ENCODE results near the gene SLFN12L.
"Not testable (repeated sequence)": the region's sequence is repeated elsewhere in the genome, so short reads cannot be mapped to it uniquely, and the experiment has no call there.

SLFN12L gene

DNA sequence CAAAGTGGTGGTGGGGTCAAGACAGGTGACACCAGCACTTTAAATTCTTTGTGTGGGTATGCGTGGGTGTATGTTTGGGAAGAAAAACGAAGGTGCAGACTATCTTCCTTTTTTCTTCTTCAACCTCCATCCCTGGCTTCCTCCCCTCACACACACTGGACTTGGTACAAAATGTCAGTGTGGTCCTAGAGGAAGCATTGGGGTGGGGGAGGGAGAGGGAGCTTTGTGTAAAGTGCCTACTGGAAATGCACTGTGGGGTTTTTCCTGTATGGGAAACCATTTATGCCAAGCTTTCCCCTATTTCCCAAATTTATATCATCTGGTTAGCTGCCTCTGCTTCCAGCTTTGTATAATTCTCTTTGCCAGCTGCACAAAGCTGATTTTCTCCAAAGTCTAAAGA is 44.4 kb downstream of the SLFN12L start:
- DNase-seq = no peak

DNA sequence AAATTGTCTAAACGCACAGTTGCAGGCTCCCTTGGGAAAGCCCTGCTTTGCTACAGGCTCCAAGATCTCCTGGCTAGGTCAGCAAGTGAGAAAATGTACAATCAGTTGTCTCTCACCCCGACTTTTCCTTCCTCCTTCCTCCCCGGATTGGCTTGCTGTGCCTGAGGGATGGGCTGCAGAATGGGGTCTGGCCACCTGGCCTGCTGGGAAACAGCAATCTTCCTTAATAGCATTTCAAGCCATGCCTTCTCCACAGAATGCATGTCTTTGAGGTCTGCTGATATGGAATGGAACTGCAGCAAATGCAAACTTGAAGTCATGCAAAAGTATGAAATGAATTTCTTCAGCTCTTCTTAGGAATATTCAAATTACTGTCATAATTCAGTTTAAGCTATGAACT is 46.1 kb downstream of the SLFN12L start:
- DNase-seq = no peak

DNA sequence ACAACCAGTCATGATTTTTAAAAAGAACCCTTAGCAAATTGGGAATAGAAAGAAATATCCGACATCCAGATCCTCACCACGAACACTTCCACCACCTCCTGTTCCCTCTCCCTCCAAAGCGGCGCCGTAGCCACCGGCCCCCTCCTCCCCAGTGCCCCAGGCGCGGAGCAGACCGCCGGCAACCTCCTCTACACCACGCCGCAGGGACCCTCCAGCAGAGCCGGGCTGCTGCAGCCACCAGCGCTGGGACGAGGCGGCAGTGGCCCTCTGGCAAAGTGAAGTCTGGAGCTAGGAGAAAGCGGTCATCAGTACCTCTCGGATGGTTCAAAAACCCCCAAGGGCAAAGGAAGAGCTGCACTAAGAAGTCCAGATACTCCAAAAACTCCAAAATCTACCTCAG is 47.5 kb downstream of the SLFN12L start:
- DNase-seq = no peak

DNA sequence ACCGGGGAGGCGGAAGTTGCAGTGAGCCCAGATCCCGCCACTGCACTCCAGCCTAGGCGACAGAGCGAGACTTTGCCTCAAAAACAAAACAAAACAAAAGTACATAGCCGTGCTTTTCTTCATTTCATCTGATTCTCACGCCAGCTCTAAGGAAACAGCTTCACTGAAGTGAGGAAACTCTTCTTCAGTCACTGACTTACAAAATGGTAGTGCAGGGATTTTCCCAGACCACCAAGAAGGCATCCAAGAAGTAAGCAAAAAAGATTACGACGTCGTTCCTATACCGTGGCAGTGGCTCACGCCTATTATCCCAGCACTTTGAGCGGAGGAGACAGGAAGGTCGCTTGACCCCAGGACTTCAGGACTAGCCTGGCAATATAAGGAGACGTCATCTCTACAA is 48.5 kb downstream of the SLFN12L start:
- DNase-seq = no peak

DNA sequence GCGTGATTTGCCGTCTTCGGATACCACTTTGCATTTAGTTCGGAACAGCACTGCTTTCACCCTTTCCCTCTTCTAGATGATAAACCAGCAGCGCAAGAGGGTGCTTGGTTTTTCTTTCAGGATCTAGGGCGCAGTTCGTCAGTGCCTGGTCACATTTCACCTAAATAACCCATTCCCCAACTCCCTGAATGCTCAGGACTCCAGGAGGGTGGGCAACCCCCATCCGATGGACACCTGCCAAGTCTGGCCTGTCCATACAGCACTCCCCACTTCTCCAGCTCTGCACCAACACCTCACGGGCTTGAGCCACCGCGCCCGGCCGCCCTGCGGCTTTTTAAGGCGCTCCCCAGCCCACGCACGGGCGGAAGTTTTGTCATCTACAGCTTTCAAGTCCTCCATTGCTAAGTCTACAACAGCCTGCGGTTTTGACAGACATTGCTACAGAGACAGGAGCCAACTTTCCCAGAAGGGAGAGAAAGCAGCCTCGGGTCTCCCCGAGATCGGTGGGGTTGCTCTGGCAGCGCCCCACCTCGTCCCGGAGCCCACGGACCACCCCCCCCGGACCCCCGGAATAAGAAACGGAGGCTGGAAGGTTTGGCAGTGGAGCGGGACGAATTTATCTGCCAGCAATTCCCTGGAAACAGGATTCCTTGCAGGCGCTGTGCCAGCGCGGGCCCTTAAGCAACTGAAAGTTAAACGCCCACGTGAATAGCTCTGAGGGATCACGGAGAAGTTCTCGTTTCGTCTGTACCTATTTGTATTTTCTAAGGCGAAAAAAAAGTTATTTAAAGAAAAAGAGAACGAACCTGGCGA is 50.4 kb downstream of the SLFN12L start:
- DNase-seq = peak; percentile 73 to 76

DNA sequence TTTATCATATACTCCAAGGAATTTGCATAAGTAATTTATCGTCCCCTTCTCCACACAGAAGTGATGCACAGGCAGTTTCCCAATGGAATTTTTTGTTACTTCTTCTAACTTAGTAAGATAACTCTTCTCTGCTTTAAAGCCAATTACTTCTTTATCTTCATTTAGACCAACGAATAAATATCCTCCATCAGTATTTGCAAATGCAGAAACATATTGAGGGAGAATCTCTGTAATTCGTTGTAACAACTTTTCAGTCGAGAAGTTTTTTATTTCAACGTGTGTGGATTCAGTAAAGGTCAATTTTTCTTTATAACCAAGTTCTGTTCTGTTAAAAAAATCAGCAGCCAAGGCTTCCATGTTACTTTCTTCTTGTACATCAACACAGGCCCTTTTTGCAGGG is 58.2 kb downstream of the SLFN12L start:
- DNase-seq = no peak

DNA sequence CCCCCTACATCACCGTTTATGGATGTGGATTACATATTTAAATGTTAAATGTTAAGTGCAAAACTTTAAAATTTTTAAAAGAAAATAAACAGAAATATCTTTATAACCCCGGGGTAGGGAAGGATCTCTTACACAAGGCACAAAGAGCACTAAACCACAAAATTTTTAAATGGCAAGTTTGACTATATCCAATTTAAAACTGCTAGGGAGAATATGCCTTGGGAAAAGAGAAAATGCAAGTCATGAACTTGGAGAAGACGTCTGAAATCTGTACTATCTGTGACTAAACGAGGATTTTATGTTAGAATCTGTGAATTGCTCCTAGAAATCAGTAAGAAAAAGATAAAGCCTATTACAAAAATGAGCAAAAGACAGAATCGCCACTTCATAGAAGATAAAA is 60.2 kb downstream of the SLFN12L start:
- no peak for DNase-seq

DNA sequence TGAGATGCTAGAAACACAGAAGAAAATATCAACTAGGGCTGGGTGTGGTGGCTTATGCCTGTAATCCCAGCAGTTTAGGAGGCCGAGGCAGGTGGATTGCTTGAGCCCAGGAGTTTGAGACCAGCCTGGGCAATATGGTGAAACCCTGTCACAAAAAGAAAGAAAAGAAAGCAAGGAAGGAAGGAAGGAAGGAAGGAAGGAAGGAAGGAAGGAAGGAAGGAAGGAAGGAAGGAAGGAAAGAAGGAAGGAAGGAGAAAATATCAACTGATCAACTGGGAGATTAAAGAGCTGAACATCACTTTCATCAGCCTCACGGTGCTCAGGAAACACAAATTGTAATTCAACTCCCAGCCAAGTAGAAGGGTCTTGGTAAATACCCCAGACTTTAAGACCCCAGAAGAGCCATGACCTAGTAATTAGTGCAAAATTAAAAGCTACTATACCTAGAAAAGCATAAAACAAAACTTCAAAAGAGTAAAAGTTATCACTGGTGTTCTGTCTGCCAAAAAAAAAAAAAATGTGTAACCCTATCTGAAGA is 61.1 kb downstream of the SLFN12L start:
- DNase-seq = no peak

DNA sequence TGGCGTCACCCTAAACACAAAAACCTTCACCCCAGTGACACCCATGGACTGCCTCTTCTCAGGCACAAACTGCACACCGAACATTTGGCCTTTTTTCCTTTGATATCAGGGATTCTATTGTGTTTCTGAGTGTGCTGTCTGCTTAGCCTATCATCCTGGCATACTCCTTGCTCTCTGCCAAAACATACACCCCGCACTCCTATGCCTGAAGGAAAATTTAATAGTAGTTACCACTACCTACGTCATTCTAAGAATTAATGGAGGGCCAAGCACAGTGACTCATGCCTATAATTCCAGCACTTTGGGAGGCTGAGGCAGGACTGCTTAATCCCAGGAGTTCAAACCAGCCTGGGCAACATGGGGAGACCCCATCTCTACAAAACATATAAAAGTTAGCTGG is 69.0 kb downstream of the SLFN12L start:
- no peak for DNase-seq

DNA sequence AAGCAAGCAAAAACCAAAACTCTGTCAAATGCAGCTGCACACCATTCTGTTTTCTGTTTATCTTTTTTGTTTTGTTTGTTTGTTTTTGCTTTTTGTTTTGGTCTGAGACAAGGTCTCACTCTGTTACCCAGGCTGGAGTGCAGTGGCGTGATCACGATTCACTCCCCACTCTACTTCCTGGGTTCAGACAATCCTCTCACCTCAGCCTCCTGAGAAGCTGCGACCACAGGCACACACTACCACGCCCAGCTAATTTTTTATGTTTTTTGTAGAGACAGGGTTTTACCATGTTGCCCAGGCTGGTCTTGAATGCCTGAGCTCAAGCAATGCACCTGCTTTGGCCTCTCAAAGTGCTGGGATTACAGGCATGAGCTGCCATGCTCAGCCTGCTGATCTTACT is 69.7 kb downstream of the SLFN12L start:
- DNase-seq = peak; percentile 42 to 61

DNA sequence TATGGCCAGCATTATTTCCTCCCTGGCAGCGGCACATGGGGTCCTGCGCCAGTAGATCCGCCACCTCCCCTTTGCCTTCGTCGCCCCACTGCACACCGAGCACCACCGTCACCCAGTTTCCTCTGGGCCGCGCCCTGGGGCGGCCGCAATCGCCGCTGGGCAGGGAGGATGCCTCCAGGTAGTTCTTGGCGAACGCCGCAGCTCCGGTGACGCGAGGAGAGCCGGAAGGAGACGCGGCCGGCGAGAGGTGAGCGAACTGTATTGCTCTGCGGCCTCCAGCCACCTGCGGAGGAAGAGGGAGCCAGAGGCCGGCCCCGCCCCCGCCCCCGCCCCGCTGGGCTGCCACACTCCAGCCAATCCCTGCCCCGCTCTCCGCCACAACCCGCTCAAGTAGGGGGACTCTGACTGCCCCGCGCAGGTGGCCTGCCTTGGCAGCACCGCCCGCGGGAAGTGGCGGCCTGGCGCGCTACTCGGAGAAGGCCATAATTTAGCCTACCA is 77.1 kb downstream of the SLFN12L start:
- peak; percentile 79 to 84 for DNase-seq

DNA sequence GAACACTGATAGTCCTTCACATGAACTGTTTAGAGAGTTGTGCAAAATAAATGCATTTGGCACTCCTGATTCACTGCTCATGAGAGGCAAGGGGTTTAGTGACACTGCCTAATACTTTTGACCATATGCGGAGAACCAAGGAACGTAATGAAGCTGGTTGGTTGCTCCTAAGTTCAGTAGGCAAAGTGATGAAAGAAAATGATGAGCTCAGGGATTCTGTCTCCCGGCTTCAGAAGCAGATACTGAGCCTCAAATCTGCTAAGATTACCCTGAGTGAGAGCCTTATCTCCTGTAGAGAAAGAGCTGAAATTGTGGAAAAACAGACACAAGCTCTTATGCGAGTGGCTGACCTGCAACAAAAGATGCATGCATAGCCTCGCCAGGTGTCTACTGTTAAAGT is 83.4 kb downstream of the SLFN12L start:
- not testable (repeated sequence) for DNase-seq

DNA sequence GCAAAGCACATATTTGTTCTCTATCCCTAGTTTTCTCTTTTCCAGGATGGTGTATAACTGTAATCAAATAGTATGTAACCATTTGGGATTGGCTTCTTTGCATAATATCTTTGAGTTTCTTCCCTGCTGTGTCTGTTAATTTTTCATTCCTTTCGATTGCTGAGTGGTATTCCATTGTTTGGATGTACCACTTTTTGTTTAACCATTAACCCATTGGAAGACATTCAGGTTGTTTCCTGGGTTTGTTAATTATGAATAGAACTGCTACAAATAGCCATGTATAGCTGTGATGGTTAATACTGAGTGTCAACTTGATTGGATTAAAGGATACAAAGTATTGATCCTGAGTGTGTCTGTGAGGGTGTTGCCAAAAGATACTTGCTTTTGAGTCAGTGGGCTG is 84.3 kb downstream of the SLFN12L start:
- no peak for DNase-seq

DNA sequence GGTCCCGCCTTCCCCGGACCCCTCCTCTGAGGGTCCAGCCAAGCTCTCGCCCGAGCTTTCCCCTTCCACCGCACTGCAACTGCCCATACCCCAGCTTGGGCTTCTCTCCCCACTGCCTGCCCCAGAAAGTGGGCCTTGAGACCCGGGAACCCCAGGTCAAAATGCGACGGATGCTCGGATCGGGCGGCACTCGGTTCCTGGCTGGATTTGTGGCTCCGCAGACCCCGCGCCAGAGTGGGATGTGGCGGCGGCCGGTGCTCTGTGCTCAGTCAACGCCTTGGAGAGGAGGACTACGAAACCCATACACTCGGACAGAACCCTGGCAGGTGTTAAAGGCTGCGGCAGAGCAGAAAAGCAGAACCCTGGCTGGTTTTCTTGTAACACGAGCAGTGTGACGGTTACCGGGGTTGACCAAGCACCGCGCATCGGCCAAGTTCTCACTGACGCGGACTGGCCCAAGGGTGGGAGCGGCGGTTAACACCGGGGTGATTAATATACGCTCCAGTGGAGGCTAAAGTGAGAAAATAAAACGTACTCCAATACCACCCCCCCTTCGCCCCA is 88.0 kb downstream of the SLFN12L start:
- peak in 1 of 2 donors; percentile 52 for DNase-seq

DNA sequence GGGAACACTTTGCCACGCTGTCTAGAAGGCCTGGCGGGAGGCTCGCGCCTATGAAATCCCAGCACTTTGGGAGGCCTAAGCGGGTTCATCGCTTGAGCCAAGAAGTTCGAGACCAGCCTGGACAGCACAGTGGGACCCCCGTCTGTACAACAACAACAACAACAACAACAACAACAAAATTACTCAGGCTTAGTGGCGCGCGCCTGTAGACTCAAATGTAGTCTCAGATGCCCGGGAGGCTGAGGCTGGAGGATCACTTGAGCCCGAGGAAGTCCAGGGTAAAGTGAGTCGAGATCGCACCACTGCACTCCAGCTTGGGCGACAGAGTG is 88.6 kb downstream of the SLFN12L start:
- DNase-seq = no peak

DNA sequence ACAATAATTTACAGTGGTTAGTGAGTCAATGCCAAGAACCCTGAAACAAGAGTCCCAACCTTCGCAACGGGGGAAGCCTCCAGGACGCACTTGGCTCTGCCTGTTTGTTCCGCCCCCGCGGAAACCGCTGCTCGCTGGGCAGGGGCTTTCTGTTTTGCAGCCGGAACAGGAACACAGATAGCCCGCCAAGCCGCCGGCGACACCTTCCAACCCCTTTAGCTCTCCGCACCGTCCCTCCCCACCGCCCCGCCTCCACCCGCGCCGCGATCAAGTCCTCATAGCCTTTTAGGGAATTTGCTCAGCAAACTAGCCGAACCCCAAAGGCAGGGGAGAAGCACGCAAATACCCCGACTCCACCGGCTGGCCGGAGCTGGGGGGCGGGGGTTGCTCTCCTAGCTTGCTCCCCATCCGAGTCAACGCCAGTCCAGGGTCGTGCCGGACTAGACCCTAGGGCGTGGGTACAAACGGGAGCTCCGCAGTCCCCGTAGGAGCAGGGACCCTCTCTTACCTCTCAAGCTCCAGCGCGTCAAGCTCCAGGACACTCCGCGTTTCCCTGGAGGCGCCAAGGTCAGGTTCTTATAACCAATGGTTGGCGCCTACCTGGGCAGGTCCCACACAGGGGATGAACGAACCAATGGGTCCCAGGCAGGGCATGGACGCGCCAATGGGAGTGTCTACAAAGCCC is 89.1 kb downstream of the SLFN12L start, which contains the start of gene SLFN13:
Gene SLFN13, minus strand, starts transcription at position 553 of the 685 bp plus-strand sequence. CDS start 3,086 bp downstream, outside the sequence.
- DNase-seq = peak; percentile 83 to 84

DNA sequence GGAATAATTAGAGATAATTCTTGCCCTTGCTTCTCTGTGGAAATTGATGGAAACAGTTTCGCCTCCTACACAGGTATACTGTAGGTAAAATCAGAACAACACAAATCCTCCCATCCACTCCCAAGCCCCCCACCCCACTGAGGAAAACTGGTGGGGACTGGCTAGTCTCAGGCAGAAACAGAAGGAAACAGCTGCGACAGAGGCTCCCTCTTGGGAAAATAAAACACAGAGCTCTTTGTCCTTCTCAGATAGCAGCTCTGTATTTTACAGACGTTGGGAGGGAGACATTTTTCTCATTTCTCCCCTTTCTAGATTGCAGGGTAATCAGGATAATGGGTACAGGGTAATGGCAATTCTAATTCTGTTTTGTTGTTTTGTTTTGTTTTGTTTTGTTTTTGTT is 90.0 kb downstream of the SLFN12L start:
- DNase-seq = no peak

DNA sequence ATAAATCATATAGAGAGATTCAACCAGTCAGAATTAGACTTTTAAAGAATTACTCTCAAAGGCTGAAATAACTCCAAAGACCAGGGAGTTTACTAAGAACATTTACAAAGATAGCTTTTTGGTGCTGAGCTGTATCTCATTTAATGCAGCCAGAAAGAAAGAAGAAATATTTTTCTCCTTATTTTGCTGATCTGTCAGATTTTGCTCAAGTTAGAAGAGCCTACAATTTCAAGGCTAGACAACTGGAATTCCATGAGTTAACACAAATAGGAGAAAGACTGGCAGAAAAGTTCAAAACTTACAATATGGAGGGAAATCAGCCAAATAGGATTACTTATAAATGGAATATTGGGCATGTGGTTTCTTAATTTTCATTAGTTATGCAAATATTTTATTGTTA is 99.0 kb downstream of the SLFN12L start:
- no peak for DNase-seq

DNA sequence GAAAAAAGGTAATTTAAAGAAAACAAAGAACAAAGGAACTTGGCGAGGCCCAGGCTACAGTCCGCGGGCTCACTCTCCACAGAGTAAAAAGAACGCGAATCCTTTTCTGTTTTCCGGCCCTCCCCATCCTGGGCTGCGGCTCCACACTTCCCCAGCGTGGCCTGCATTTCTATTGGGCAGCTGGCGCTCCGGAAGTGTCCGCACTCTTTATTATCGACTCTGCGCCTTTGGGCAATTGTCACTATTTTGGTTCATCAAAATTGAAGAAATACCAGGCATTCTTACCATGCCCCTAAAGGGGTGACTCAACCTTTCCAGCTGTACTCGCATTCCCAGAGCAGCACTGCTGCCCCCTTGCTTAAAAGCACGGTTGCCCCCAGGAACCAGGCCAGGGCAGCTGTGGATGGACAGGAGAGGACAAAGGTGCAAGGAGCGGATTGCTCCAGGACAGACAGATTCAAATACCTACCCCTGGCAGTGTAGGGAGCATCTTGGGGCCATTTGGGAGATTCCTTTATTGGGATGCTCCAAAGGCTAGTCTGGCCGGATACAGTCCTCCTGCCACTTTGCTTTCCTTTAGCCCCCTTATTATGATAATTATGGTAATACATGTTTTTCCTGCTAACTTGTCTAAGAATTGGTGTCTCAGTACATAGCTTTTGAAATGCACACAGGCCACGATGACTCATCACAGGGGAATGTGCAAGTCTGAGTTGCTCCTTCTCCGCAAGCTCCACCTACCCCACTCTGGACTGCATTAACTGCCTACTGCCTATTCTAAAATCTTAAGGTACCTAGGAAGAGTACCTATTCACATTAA is 104.2 kb downstream of the SLFN12L start:
- DNase-seq = peak; percentile 64 to 70

DNA sequence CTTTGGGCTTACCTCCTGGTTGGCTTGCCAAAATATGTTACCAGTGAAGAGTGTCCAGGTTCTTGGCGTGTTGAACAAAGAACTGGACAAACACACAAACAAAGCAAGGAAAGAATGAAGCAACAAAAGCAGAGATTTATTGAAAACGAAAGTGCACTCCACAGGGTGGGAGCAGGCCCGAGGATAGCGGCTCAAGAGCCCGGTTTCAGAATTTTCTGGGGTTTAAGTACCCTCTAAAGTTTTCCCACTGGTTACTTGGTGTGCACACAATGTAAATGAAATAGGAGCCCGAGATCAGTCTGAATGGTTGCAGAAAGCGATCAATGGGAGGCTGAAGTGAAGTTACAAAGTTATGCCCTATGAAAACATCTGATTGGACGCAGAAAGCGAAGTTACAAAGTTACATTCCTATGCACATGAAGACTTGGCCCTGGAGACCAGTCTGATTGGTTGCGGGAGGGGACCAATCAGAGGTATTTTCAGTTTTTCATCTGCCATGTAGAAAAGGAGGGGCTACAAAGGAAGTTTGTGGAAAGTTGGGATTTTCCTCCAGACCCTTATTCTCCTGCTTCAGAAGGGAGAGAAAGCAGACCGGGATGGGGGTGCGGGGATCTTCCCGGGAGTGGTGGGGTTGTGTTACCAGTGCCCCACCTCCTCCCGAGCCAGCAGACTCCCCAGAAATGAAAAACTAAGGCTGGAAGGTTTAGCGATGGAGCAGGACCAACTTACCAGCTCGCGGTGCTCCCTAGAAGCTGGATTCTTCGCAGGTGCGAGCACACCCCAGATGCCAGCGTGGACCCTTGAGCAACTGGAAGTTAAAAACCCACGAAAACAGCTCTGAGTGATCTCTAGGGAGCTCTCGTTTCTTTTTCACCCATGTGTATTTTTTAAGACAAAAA is 105.1 kb downstream of the SLFN12L start, which contains the start of gene SLFN12:
Gene SLFN12, minus strand, starts transcription at position 325 of the 899 bp plus-strand sequence. CDS start 9,472 bp downstream, outside the sequence.
- peak; percentile 78 to 84 for DNase-seq

DNA sequence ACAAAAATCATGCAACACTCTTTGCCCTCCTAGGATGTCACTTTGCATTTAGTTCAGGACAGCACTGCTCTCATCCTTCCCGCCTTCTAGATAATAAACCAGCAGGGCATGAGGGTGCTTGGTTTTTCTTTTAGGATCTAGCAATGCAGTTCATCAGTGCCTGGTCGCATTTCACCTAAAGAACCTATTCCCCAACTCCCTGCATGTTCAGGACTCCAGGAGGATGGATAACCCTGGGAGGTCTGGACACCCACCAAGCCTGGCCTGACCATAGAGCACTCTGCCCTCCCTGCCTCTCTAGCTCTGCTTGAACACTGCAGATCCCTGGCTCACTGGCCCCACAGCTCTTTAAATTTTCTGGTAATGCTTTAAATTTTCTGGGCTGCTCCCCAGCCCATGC is 107.8 kb downstream of the SLFN12L start:
- DNase-seq = no peak

Measured in CD4-positive, alpha-beta T cell treated with Interleukin-4 for 1 hour (primary cell).